Neural progenitor cell (in vitro differentiated cells): ENCODE results near the gene ANKRD35.

Experiments
- EZH2phosphoT487 ChIP-seq: fragments of 200-600 bp; sonication (generic); IDR thresholded peaks from 2 replicates; pipeline ENCODE4 v1.6.1; 2017; ENCODE audit warnings: antibody characterized with exemption
- TF ChIP-seq, protein P1 (sequence below): fragments of 200-600 bp; sonication (generic); IDR thresholded peaks from 2 replicates; pipeline ENCODE4 v1.5.1; 2017; ENCODE audit warnings: antibody characterized with exemption, mild to moderate bottlenecking

- TF ChIP-seq, protein P1, sequence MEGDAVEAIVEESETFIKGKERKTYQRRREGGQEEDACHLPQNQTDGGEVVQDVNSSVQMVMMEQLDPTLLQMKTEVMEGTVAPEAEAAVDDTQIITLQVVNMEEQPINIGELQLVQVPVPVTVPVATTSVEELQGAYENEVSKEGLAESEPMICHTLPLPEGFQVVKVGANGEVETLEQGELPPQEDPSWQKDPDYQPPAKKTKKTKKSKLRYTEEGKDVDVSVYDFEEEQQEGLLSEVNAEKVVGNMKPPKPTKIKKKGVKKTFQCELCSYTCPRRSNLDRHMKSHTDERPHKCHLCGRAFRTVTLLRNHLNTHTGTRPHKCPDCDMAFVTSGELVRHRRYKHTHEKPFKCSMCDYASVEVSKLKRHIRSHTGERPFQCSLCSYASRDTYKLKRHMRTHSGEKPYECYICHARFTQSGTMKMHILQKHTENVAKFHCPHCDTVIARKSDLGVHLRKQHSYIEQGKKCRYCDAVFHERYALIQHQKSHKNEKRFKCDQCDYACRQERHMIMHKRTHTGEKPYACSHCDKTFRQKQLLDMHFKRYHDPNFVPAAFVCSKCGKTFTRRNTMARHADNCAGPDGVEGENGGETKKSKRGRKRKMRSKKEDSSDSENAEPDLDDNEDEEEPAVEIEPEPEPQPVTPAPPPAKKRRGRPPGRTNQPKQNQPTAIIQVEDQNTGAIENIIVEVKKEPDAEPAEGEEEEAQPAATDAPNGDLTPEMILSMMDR = no peak
- TF ChIP-seq EZH2phosphoT487 = no peak
Observed at GRCh38 chr1:145855426-145855948, 30.2 kb downstream of the ANKRD35 start.
